Gastrocnemius medialis (tissue), 4 donors: ENCODE results near the gene PRSS57. TPM values are rescaled to one million over a fixed set of nuclear protein-coding genes. Genes with fewer than 3 reads are reported as not detected.
"Not testable (repeated sequence)": the region's sequence is repeated elsewhere in the genome, so short reads cannot be mapped to it uniquely, and the experiment has no call there.

Experiments used
- ATAC-seq, 2 donors: fragments of 150-250 bp; one replicate each; pipeline ENCODE4 v1.9.1; 2016
- DNase-seq, 2 donors: peaks; one replicate each; pipeline ENCODE4 v3.0.0-alpha.2; 2019
- H3K27ac ChIP-seq, 4 donors: fragments of 200-600 bp; sonication (generic); 1 replicate in 1 of 4; 2 replicates in 3 of 4; pipeline ENCODE4 v1.5.1; 2016 to 2018; ENCODE audit warnings: mild to moderate bottlenecking in 2 of 4, moderate library complexity in 1 of 4
- H3K27me3 ChIP-seq, 3 donors: fragments of 200-600 bp; sonication (generic) in 2 of 3; 1 replicate in 1 of 3; 2 replicates in 2 of 3; pipeline versions ENCODE4 v1.5.1 to v1.6.0; 2016 to 2019; ENCODE audit warnings: mild to moderate bottlenecking in 1 of 3, moderate library complexity in 1 of 3
- H3K36me3 ChIP-seq, 2 donors: fragments of 200-600 bp; sonication (generic) in 1 of 2; one replicate each; pipeline ENCODE4 v1.5.1; 2017 to 2018
- H3K4me1 ChIP-seq, 2 donors: fragments of 200-600 bp; sonication (generic) in 1 of 2; one replicate each; pipeline ENCODE4 v1.5.1; 2016 to 2017; ENCODE audit warnings: mild to moderate bottlenecking in 2 of 2
- H3K4me3 ChIP-seq, 4 donors: fragments of 200-600 bp; sonication (generic) in 3 of 4; 1 replicate in 1 of 4; 2 replicates in 3 of 4; pipeline ENCODE4 v1.5.1; 2016 to 2019; ENCODE audit warnings: mild to moderate bottlenecking in 2 of 4
- H3K9me3 ChIP-seq, 3 donors: fragments of 200-600 bp; sonication (generic) in 2 of 3; 1 replicate in 1 of 3; 2 replicates in 2 of 3; pipeline ENCODE4 v1.5.1; 2016 to 2019
- CTCF ChIP-seq, 5 experiments: fragments of 450-650 bp in 3 of 5; fragments of 200-600 bp in 2 of 5; sonication (generic) in 2 of 5; IDR thresholded peaks in 4 of 5; conservative IDR thresholded peaks in 1 of 5; 1 replicate in 4 of 5; 2 replicates in 1 of 5; pipeline ENCODE4 v1.5.1; 2016 to 2019; ENCODE audit warnings: antibody characterized with exemption in 5 of 5, mild to moderate bottlenecking in 3 of 5, moderate library complexity in 3 of 5
- POLR2A ChIP-seq, 2 donors: fragments of 450-650 bp; IDR thresholded peaks; one replicate each; pipeline ENCODE4 v1.6.1; 2017; ENCODE audit warnings: antibody characterized with exemption in 2 of 2, mild to moderate bottlenecking in 2 of 2, moderate library complexity in 2 of 2
- in situ Hi-C, 4 donors: fragments of 200-750 bp; cut with MboI; loops; one replicate each; pipeline versions ENCODE4 v1.15.0 to v1.8.0; 2017; ENCODE audit warnings: low sequenced_read_pairs in 4 of 4
- intact Hi-C: fragments of 100-400 bp; cut with DNase I; formaldehyde crosslinking; loops from one replicate; pipeline ENCODE4 v1.15.1; 2023; ENCODE audit warnings: low total_unique reads
- total RNA-seq, 4 donors: library from RNA; depleted of rRNA; stranded (reverse); fragments of >200 nt; gene quantifications; one replicate each; pipeline versions ENCODE4 v1.1.0 to v1.2.3, GENCODE V29; 2016

PRSS57 gene
- total RNA-seq, 4 donors from 2014 or later = not detected

DNA sequence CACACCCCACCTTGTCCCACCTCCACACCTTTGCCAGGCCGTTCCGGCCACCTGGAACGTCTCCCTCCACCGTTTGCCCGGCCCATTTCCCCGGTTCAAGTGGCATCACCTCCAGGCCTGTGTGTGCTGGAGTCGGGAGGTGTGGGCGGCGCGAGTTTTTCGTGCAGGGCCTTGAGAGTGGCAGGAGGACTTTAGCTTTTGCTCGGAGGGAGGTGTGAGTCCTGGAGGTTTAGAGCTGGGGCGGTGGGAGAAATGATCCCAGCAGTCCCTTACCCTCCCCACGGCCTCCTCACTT lies 9.1 kb upstream of the PRSS57 start:
- Histone ChIP-seq H3K36me3 (no peaks in the 10 kb centered on the region), H3K27ac (no peak overlapping the region), H3K27me3 (peaks cover 24 to 54% (median 51%) of the 10 kb centered on the region in 3 donors), H3K4me1 (no peaks in the 10 kb centered on the region), H3K4me3 (no peak overlapping the region), H3K9me3 (no peaks in the 10 kb centered on the region)
- TF ChIP-seq POLR2A (IDR thresholded peaks at IDR 0.05) = no peak
- TF ChIP-seq CTCF (IDR thresholded peaks at IDR 0.05 in 4 of 5, conservative IDR thresholded peaks at IDR 0.05 in 1 of 5) = no peak
- intact Hi-C loops (no loop called here), in situ Hi-C loops (no loop called here)
- ATAC-seq (no peak), DNase-seq (no peak)

DNA sequence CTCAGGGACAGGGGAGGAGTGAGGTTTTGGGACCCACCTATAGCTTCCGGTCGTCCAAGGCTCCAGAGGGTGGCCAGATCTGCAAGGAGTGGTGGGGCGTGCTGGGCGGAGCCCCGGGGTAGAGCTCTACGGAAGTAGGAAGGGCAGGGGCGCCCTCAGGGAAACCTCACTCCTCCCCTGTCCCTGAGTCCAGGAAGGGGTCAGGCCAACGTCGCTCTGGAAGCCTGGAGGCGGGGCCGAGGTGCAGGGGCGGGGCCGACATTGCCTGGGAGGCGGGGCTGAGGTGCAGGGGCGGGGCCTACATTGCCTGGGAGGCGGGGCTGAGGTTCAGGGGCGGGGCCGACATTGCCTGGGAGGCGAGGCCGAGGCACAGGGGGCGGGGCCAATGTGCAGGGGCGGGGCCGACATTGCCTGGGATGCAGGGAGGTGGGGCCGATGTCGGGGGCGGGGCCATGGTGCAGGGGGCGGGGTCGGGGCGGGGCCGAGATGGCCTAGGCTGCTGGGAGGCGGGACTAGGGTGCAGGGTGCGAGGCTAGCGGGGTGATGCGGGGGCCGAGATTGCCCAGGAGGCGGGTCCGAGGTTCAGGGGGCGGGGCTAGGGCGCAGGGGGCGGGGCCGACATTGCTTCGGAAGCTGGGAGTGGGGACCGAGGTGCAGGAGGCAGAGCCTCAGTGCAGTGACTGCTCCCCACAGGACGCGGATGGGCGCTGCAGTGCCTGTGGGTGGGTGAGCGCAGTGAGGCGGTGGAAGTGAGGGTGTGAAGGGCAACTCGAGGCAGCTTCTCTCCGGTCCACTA lies 8.6 kb upstream of the PRSS57 start:
- no peaks in the 10 kb centered on the region for H3K36me3 ChIP-seq
- intact Hi-C loops (no loop called here), in situ Hi-C loops (no loop called here)
- DNase-seq = peak; percentile 32 to 47
- peak; percentile 60 to 76 for ATAC-seq
- peak overlapping the region in 2 of 4 donors; percentile 28 to 44 for H3K4me3 ChIP-seq
- H3K27ac ChIP-seq = peak overlapping the region in 3 of 4 donors; percentile 25 to 52 (median 45)
- H3K27me3 ChIP-seq = peaks cover 28 to 56% (median 51%) of the 10 kb centered on the region in 3 donors
- no peaks in the 10 kb centered on the region for H3K9me3 ChIP-seq
- no peaks in the 10 kb centered on the region for H3K4me1 ChIP-seq
- TF ChIP-seq CTCF (IDR thresholded peaks at IDR 0.05 in 4 of 5, conservative IDR thresholded peaks at IDR 0.05 in 1 of 5) (no peak), POLR2A (IDR thresholded peaks at IDR 0.05) (peak in 1 of 2 donors; percentile 12)

DNA sequence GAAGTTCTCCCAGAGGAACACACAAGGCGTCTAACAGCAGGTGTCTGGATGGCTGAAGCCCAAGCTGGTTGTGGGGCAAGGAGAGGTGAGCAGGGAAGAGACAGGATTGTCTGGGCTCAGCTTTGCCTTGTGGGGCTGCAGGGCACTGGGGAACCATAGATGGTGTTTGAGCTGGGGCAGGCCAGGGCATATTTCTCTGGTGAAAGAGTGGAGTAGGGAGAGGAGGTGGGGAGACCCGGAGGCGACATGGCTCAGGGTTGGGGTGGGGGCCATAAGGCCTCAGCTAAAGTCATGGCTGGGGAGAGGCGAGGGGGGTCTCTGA lies 8.0 kb upstream of the PRSS57 start:
- Histone ChIP-seq H3K4me1 (no peaks in the 10 kb centered on the region), H3K9me3 (no peaks in the 10 kb centered on the region), H3K36me3 (no peaks in the 10 kb centered on the region), H3K4me3 (peak overlapping the region in 2 of 4 donors; percentile 28 to 44), H3K27me3 (peaks cover 28 to 55% (median 49%) of the 10 kb centered on the region in 3 donors), H3K27ac (peak overlapping the region in 3 of 4 donors; percentile 25 to 52 (median 45))
- no peak for DNase-seq
- intact Hi-C loops (no loop called here), in situ Hi-C loops (no loop called here)
- TF ChIP-seq CTCF (IDR thresholded peaks at IDR 0.05 in 4 of 5, conservative IDR thresholded peaks at IDR 0.05 in 1 of 5) (no peak), POLR2A (IDR thresholded peaks at IDR 0.05) (no peak)
- ATAC-seq = no peak

- DNase-seq, H3K36me3 ChIP-seq, H3K4me1 ChIP-seq, ATAC-seq, in situ Hi-C loops, intact Hi-C loops, H3K9me3 ChIP-seq: not testable (repeated sequence)
- Histone ChIP-seq H3K4me3 (peak overlapping the region in 1 of 4 donors; percentile 28), H3K27ac (peak overlapping the region in 1 of 4 donors; percentile 25), H3K27me3 (peaks cover 28 to 51% (median 45%) of the 10 kb centered on the region in 3 donors)
These were observed 7.6 kb upstream of the PRSS57 start for GRCh38 chr19:702847-703246.

GRCh38 chr19:699885-700284 lies 4.6 kb upstream of the PRSS57 start:
- H3K9me3 ChIP-seq, ATAC-seq, H3K36me3 ChIP-seq, DNase-seq, H3K27ac ChIP-seq, H3K4me3 ChIP-seq, H3K4me1 ChIP-seq, in situ Hi-C loops, intact Hi-C loops: not testable (repeated sequence)
- peaks cover 34 to 44% (median 34%) of the 10 kb centered on the region in 3 donors for H3K27me3 ChIP-seq

DNA sequence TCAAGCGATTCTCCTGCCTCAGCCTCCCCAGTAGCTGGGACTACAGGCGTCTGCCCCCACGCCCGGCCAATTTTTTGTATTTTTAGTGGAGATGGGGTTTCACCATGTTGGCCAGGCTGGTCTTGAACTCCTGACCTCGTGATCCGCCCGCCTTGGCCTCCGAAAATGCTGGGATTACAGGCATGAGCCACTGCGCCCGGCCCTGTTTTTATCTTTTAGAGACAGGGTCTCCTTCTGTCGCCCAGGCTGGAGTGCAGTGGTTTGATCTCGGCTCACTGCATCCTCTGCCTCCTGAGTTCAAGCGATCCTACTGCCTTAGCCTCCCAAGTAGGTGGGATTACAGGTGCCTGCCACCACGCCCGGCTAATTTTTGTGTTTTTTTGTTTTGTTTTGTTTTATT lies 3.3 kb upstream of the PRSS57 start:
- DNase-seq, intact Hi-C loops, H3K4me3 ChIP-seq, H3K9me3 ChIP-seq, H3K4me1 ChIP-seq, in situ Hi-C loops, ATAC-seq, H3K36me3 ChIP-seq, H3K27ac ChIP-seq: not testable (repeated sequence)
- H3K27me3 ChIP-seq = peaks cover 28 to 40% (median 32%) of the 10 kb centered on the region in 3 donors
